K562 (cell line): ENCODE results near the gene GALP. TPM values are rescaled to one million over a fixed set of nuclear protein-coding genes. Genes with fewer than 3 reads are reported as not detected.

Experiments
- BRF1 ChIP-seq: IDR thresholded peaks from 3 replicates; pipeline ENCODE4 v1.6.1; 2011; ENCODE audit warnings: borderline replicate concordance, mild to moderate bottlenecking; ENCODE audit not compliant: insufficient read length; ENCODE audit errors: extremely low read depth
- CREB5 ChIP-seq: fragments of 250-450 bp; sonication (Bioruptor Pico); IDR thresholded peaks from 2 replicates; pipeline ENCODE4 v1.5.0; 2020; ENCODE audit warnings: mild to moderate bottlenecking
- DIDO1 ChIP-seq: fragments of 450-650 bp; IDR thresholded peaks from 2 replicates; pipeline ENCODE4 v1.6.1; 2016; ENCODE audit warnings: low read depth, missing biosample characterization, missing genetic modification characterization
- E2F6 ChIP-seq, 2 experiments: IDR thresholded peaks; 2 replicates each; pipeline ENCODE4 v1.6.1; 2011; ENCODE audit warnings: borderline replicate concordance in 1 of 2, control low read depth in 1 of 2, low read depth in 1 of 2, low read length in 1 of 2, mild to moderate bottlenecking in 1 of 2, mixed read lengths in 1 of 2, moderate library complexity in 1 of 2; ENCODE audit not compliant: insufficient read depth in 1 of 2, insufficient read length in 1 of 2, poor library complexity in 1 of 2, severe bottlenecking in 1 of 2; ENCODE audit errors: extremely low read depth in 1 of 2
- FOXA3 ChIP-seq, 2 experiments: fragments of 450-650 bp in 1 of 2; sonication (generic) in 1 of 2; formaldehyde crosslinking; IDR thresholded peaks in 1 of 2; conservative IDR thresholded peaks in 1 of 2; 2 replicates each; pipeline versions ENCODE4 v1.4.0 to v1.8.0; 2020 to 2022; ENCODE audit warnings: mild to moderate bottlenecking in 2 of 2, missing genetic modification reagents in 1 of 2
- FOXO4 ChIP-seq: fragments of 450-650 bp; formaldehyde crosslinking; IDR thresholded peaks from 2 replicates; pipeline ENCODE4 v1.4.0; 2020; ENCODE audit warnings: mild to moderate bottlenecking, moderate library complexity
- GABPA ChIP-seq: fragments of 200-800 bp; sonication (Bioruptor generic); conservative IDR thresholded peaks from 2 replicates; pipeline ENCODE4 v1.6.1; 2016; ENCODE audit warnings: low read depth, missing genetic modification characterization, missing compliant biosample characterization
- HDAC6 ChIP-seq: IDR thresholded peaks from 2 replicates; pipeline ENCODE4 v1.6.1; 2012; ENCODE audit warnings: low read depth, mild to moderate bottlenecking, control low read depth, inconsistent platforms, low read length, moderate library complexity
- POLR2H ChIP-seq: IDR thresholded peaks from 2 replicates; pipeline ENCODE4 v1.6.1; 2016; ENCODE audit warnings: missing genetic modification characterization, low read depth, mild to moderate bottlenecking, control low read depth, missing compliant biosample characterization, moderate library complexity
- REST ChIP-seq, 2 experiments: fragments of 450-650 bp; formaldehyde crosslinking in 1 of 2; IDR thresholded peaks; 2 replicates each; pipeline versions ENCODE4 v1.4.0 to v1.6.1; 2014 to 2020; ENCODE audit warnings: mild to moderate bottlenecking in 2 of 2, borderline replicate concordance in 1 of 2, low read depth in 1 of 2
- SMARCA4 ChIP-seq: fragments of 450-650 bp; IDR thresholded peaks from 2 replicates; pipeline ENCODE4 v1.6.1; 2016
- TAL1 ChIP-seq: fragments of 450-650 bp; IDR thresholded peaks from 2 replicates; pipeline ENCODE4 v1.6.1; 2016; ENCODE audit warnings: mild to moderate bottlenecking
- ZNF408 ChIP-seq: fragments of 250-450 bp; sonication (Bioruptor Pico); IDR thresholded peaks from 2 replicates; pipeline ENCODE4 v1.4.0; 2020; ENCODE audit warnings: low read depth, mild to moderate bottlenecking, moderate library complexity
- ZNF699 ChIP-seq: fragments of 250-450 bp; sonication (Bioruptor Pico); IDR thresholded peaks from 2 replicates; pipeline ENCODE4 v1.8.0; 2021; ENCODE audit warnings: mild to moderate bottlenecking, moderate library complexity; ENCODE audit not compliant: insufficient replicate concordance
- polyA plus RNA-seq, 8 experiments: library from polyadenylated mRNA; depleted of rRNA in 4 of 8; stranded (reverse) in 5 of 8; unstranded in 3 of 8; fragments of >200 nt; fragmentation: Nextera tagmentation in 2 of 8; fragmentation: Illumina TruSeq in 1 of 8; extraction: Ambion mirVana in 2 of 8; extraction: Trizol in 1 of 8; gene quantifications; 2 replicates each; pipeline versions ENCODE4 v1.2.1 to v1.2.3, GENCODE V29; 2011 to 2014; ENCODE audit warnings: inconsistent platforms in 1 of 8, missing spikeins in 1 of 8
- total RNA-seq, 7 experiments: library from RNA; depleted of rRNA in 6 of 7; stranded (reverse); fragments of >200 nt in 6 of 7; fragmentation: Illumina TruSeq in 2 of 7; extraction: Trizol in 2 of 7; gene quantifications; 2 replicates each; pipeline versions ENCODE4 v1.2.1 to v1.2.3, GENCODE V29; 2011 to 2021; ENCODE audit warnings: low replicate concordance in 1 of 7

Gene GALP
- total and polyA plus RNA-seq, 9 of the 15 experiments (the other 6 are each of a cell fraction or from before 2014, with no cell fraction given), result not detected

GRCh38 chr19:56139847-56140582 is 35.8 kb upstream of the GALP start (continued):
- no peak for TF ChIP-seq GABPA (tag)
- no peak for TF ChIP-seq HDAC6
- TF ChIP-seq POLR2H (tag), result no peak
- TF ChIP-seq SMARCA4, result peak; percentile 29; the same call in 1 of the 2 replicates
- no peak for TF ChIP-seq CREB5 (CRISPR knock-in tag)
- TF ChIP-seq ZNF408 (CRISPR knock-in tag), result no peak
- no peak for TF ChIP-seq DIDO1
- no peak for TF ChIP-seq BRF1
- no peak for TF ChIP-seq REST (IDR thresholded peaks at IDR 0.05; ENCODE audit: borderline replicate concordance)
- TF ChIP-seq REST (CRISPR knock-in tag; IDR thresholded peaks at IDR 0.05; ENCODE audit: low read depth), result no peak
- no peak for TF ChIP-seq FOXA3 (CRISPR knock-in tag; conservative IDR thresholded peaks at IDR 0.05 in 1 of 2, IDR thresholded peaks at IDR 0.05 in 1 of 2)
- TF ChIP-seq E2F6 (IDR thresholded peaks at IDR 0.05; ENCODE audit: borderline replicate concordance in 1 of 2, extremely low read depth in 1 of 2, insufficient read depth in 1 of 2, insufficient read length in 1 of 2, low read depth in 1 of 2, low read length in 1 of 2, poor library complexity in 1 of 2, severe bottlenecking in 1 of 2), result peak; percentile 31 to 62
- TF ChIP-seq FOXO4 (CRISPR knock-in tag), result no peak
- TF ChIP-seq TAL1, result peak; percentile 22; the same call in 1 of the 2 replicates
- no peak for TF ChIP-seq ZNF699 (CRISPR knock-in tag)
